Fibroblast of pulmonary artery (primary cell): ENCODE data around the gene EPB41L2.

Source experiments
- DNase-seq: peaks from one replicate; pipeline ENCODE4 v3.0.0-alpha.2; 2010; ENCODE audit warnings: low read depth
- H3K4me3 ChIP-seq: replicated peaks from 2 replicates; pipeline ENCODE4 v1.5.1; 2011; ENCODE audit warnings: low read depth, mild to moderate bottlenecking, control low read depth, low read length, moderate library complexity
- TF ChIP-seq, protein P1 (sequence below): IDR thresholded peaks from 2 replicates; pipeline ENCODE4 v1.5.1; 2011; ENCODE audit warnings: mild to moderate bottlenecking, control low read depth, low read length, inconsistent platforms; ENCODE audit errors: missing control alignments

EPB41L2 gene

DNA sequence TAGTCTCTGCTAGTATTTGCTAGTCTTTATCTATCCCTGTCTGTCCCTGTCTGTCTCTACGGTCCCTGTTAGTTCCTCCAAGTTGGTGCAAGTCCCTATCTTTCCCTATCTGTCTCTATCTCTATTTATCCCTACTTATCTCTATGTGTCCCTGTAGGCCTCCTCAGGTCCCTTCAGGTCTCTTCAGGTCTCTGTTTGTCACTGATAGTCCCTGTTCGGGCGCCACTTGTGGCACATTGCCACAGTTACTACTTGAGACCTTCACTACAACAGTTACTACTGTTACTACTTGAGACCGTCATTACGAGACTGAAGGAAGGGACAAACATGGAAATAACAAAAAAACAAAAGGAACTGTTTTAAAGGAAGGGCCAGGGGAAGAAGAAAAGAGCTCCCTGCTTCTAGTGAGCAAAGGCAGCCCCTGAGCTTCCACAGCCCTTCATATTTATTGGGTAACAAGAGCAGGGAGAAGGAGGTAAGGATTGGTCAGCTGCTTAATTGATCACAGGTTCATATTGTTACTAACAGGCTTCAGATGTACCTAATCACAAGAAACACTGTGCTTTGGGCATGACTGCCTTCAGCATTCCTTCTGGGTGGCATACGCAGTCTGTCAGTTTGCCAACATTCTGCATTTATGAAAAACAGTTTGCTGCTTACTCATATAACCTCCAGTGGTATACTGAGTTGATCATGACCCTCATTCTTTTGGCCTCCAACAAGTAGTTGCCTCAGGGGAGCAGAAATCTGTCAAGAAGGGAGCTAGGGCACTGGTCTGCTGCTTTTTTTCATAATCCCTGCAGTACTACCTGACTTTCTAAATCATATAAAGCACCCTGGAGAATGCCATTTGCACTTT is 8.4 kb downstream of the EPB41L2 start:
- TF ChIP-seq, protein P1, sequence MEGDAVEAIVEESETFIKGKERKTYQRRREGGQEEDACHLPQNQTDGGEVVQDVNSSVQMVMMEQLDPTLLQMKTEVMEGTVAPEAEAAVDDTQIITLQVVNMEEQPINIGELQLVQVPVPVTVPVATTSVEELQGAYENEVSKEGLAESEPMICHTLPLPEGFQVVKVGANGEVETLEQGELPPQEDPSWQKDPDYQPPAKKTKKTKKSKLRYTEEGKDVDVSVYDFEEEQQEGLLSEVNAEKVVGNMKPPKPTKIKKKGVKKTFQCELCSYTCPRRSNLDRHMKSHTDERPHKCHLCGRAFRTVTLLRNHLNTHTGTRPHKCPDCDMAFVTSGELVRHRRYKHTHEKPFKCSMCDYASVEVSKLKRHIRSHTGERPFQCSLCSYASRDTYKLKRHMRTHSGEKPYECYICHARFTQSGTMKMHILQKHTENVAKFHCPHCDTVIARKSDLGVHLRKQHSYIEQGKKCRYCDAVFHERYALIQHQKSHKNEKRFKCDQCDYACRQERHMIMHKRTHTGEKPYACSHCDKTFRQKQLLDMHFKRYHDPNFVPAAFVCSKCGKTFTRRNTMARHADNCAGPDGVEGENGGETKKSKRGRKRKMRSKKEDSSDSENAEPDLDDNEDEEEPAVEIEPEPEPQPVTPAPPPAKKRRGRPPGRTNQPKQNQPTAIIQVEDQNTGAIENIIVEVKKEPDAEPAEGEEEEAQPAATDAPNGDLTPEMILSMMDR, result no peak
- H3K4me3 ChIP-seq, result no peak overlapping the region
- no peak for DNase-seq

DNA sequence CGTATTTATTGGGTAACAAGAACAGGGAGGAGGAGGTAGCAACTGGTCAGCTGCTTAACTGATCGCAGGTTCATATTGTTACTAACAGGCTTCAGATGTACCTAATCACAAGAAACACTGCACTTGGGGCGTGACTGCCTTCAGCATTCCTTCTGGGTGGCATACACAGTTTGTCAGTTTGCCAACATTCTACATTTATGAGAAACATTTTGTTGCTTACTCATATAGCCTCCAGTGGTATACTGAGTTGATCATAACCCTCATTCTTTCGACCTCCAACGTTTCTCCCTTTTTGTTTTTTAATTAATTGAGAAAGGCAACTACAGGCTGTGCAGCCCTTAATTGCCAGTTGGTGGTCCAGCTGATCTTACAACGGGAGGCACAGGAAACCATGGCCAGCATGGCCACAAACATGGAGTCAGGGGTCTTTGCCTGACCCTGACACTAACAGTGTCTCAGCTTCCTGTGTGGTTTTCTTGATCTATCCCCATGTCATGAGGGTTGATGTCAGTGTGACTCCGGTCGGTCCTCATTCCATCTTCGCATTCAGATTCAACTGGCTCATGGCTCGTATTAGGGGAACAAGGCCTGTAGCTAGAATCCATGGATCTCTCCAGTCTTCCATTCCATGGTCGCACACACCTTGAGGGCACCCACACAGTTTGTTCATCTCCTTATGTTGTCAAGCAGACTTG is 9.4 kb downstream of the EPB41L2 start:
- TF ChIP-seq, protein P1, result no peak
- no peak for DNase-seq

DNA sequence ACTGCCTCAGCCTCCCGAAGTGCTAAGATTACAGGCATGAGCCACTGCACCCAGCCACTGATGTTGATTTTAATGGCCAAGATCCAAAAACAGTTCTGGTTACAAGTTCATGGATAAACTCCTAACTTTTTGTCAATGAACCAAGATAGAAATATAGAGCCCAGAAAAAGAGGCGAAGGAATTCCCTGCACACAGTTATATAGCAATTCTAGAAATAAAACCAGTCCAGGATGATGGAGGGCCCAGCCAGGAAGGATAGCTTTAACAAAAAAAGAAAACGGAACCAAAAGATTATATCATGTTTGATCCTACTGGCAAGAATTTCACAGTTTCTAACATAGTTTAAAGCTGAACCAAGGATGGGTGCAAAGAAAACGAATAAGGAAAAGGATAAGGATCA is 10.9 kb downstream of the EPB41L2 start:
- TF ChIP-seq, protein P1, result no peak
- no peak for DNase-seq
- no peak overlapping the region for H3K4me3 ChIP-seq

More for the DNA sequence above, 9.4 kb downstream of the EPB41L2 start:
- no peak overlapping the region for H3K4me3 ChIP-seq

DNA sequence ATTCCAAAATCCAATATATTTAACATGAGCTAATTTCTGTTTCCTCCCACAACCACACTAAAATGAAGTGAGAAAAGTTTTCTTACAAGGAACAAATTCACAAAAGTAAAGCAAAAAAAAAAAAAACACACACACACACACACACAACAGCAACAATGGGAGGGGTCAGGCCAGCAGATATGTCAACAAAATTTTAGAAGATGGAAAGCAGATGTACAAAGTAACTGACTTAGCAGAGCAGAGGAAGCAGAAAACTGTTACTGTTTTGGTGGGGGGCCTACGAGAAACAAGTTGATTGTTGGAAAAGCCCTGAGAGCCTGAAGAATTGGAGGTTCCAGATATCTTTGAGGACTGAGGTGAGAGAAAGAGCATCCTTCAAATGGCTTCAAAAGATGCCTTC is 11.7 kb downstream of the EPB41L2 start:
- H3K4me3 ChIP-seq, result no peak overlapping the region
- TF ChIP-seq, protein P1, result no peak

DNA sequence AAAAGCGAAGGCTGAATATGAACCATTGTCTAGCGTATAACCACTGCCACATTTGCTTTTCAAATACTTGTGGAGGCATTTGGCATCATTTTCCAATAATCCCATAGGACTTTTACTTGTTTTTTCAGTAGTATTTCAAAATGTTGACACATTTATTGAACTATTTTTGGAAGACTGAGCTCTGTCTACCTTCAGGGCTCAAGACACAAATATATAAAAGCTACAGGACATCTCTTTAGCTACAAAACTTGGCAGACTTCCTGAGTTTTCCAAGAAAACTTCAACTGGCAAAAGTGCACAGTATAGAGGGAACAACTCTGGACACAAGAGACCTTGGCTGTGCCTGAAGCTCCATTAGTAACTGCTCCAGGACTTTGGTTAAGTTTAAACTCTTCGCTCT is 13.4 kb downstream of the EPB41L2 start:
- H3K4me3 ChIP-seq, result no peak overlapping the region
- no peak for DNase-seq
- TF ChIP-seq, protein P1, result no peak

More for the DNA sequence above, 11.7 kb downstream of the EPB41L2 start:
- no peak for DNase-seq

DNA sequence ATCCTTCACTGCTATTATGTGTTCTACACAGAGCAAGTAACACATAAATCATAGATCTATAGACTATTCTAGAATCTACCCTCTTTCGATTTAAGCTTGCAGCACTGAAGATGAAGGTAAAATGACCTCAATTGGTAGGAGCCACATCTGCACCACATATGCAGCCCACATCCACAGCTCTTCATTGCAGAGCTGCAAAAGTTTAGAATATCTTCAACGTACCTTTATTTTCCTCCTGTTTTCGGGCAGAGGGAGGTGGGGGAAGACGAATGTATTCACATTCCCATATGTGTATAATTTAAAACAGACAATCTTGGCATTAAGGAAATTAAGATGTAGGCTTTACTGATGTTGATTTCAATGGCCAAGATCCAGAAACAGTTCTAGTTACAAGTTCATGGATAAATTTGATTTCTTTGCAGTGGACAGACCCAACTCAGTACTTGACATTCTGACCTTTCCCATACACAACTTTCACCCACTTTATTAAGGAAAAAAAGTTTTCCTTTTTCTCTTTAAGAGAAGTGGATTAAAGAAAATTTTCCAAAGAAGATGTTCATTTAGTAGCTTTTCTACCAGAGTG is 14.0 kb downstream of the EPB41L2 start:
- no peak for DNase-seq
- TF ChIP-seq, protein P1, result no peak
- no peak overlapping the region for H3K4me3 ChIP-seq
